HCT116 (cell line): ENCODE data around the gene DTNB. TPM values are rescaled to one million over a fixed set of nuclear protein-coding genes. Genes with fewer than 3 reads are reported as not detected.

Experiments used
- ATAC-seq: fragments of 200-7000 bp; cut with Tn5 transposase; 2 replicates; pipeline ENCODE4 v1.9.1; 2020; ENCODE audit warnings: mild to moderate bottlenecking, moderate library complexity
- BruUV-seq: library from RNA; stranded (reverse); fragments of 400-500 nt; replicated peaks from 2 replicates; lab custom pipeline; 2021; lab: Mats Ljungman, UMichigan
- CTCF ChIA-PET: fragments of 300-600 bp; sonication (Branson Sonifier 250); formaldehyde crosslinking; loops from one replicate; lab custom pipeline; 2021; ENCODE audit warnings: antibody characterized with exemption; lab: Charles Lee
- POLR2A ChIA-PET: fragments of 300-600, 350-600 bp; sonication (Branson Sonifier 250); formaldehyde crosslinking; loops from one replicate; lab custom pipeline; 2021; ENCODE audit warnings: antibody characterized with exemption; lab: Charles Lee
- RAD21 ChIA-PET, 2 experiments: fragments of 300-600 bp; sonication (Branson Sonifier 250); formaldehyde crosslinking; loops; one replicate each; lab custom pipeline; 2023; ENCODE audit warnings: low total read pairs in 2 of 2; ENCODE audit not compliant: uncharacterized antibody in 2 of 2, unreplicated experiment in 2 of 2, low non-redundant PET in 1 of 2; lab: Charles Lee
- DNase-seq: peaks from one replicate; pipeline ENCODE4 v3.0.0-alpha.2; 2010; ENCODE audit warnings: low read depth, low spot score
- H2AFZ ChIP-seq: fragments of 200-600 bp; shearing (Covaris generic), sonication (generic); 2 replicates; pipeline ENCODE4 v1.6.1; 2017; ENCODE audit warnings: low read depth, mixed run types, mixed read lengths, antibody characterized with exemption, low read length; ENCODE audit not compliant: poor library complexity, severe bottlenecking
- H3K27ac ChIP-seq: 2 replicates; pipeline ENCODE4 v1.5.1; 2012; ENCODE audit warnings: low read depth, low read length
- H3K27me3 ChIP-seq: fragments of 200-600 bp; sonication (generic); 2 replicates; pipeline ENCODE4 v1.6.1; 2016; ENCODE audit warnings: mixed run types, low read length, mixed read lengths; ENCODE audit not compliant: insufficient read depth
- H3K36me3 ChIP-seq, 2 experiments: fragments of 200-500 bp in 1 of 2; fragments of 200-600 bp in 1 of 2; sonication (Bioruptor generic) in 1 of 2; sonication (generic) in 1 of 2; 2 replicates each; pipeline versions ENCODE4 v1.5.1 to v1.6.1; 2014 to 2016; ENCODE audit warnings: low read length in 2 of 2, inconsistent platforms in 1 of 2, mixed read lengths in 1 of 2, mixed run types in 1 of 2; ENCODE audit not compliant: insufficient read depth in 2 of 2, control insufficient read depth in 1 of 2
- H3K4me1 ChIP-seq, 2 experiments: fragments of 200-600 bp in 1 of 2; sonication (generic) in 1 of 2; 2 replicates each; pipeline versions ENCODE4 v1.5.1 to v1.6.1; 2012 to 2017; ENCODE audit warnings: low read length in 2 of 2, inconsistent platforms in 1 of 2, mild to moderate bottlenecking in 1 of 2, mixed read lengths in 1 of 2, mixed run types in 1 of 2, moderate library complexity in 1 of 2; ENCODE audit not compliant: insufficient read depth in 2 of 2, control insufficient read depth in 1 of 2
- H3K4me2 ChIP-seq: fragments of 200-600 bp; sonication (generic); 2 replicates; pipeline ENCODE4 v1.6.1; 2017; ENCODE audit warnings: mixed run types, low read length, mixed read lengths
- H3K4me3 ChIP-seq, 2 experiments: fragments of 200-600 bp in 1 of 2; sonication (generic) in 1 of 2; replicated peaks in 1 of 2; 2 replicates each; pipeline ENCODE4 v1.5.1; 2011 to 2016; ENCODE audit warnings: low read length in 2 of 2, control low read depth in 1 of 2, low read depth in 1 of 2, mild to moderate bottlenecking in 1 of 2, mixed read lengths in 1 of 2, mixed run types in 1 of 2
- H3K79me2 ChIP-seq: fragments of 200-600 bp; sonication (generic); 2 replicates; pipeline ENCODE4 v1.6.1; 2017; ENCODE audit warnings: mild to moderate bottlenecking, mixed run types, low read length, moderate library complexity, mixed read lengths; ENCODE audit not compliant: insufficient read depth
- H3K9ac ChIP-seq: fragments of 200-600 bp; sonication (generic); 2 replicates; pipeline ENCODE4 v1.6.1; 2016; ENCODE audit warnings: low read length, mixed read lengths
- H3K9me2 ChIP-seq: fragments of 200-600 bp; sonication (generic), shearing (Covaris generic); 2 replicates; pipeline ENCODE4 v1.6.1; 2017; ENCODE audit warnings: mixed run types, mild to moderate bottlenecking, moderate library complexity; ENCODE audit not compliant: insufficient read depth
- H3K9me3 ChIP-seq, 2 experiments: fragments of 200-500 bp in 1 of 2; fragments of 200-600 bp in 1 of 2; sonication (Bioruptor generic) in 1 of 2; sonication (generic) in 1 of 2; 2 replicates each; pipeline ENCODE4 v1.6.1; 2014 to 2017; ENCODE audit warnings: low read length in 2 of 2, mixed read lengths in 2 of 2, inconsistent platforms in 1 of 2, low read depth in 1 of 2, mild to moderate bottlenecking in 1 of 2, mixed run types in 1 of 2, moderate library complexity in 1 of 2; ENCODE audit not compliant: control insufficient read depth in 1 of 2, insufficient read depth in 1 of 2
- H4K20me1 ChIP-seq: fragments of 200-600 bp; sonication (generic), shearing (Covaris generic); 2 replicates; pipeline ENCODE4 v1.6.1; 2017; ENCODE audit warnings: mixed run types, mild to moderate bottlenecking, moderate library complexity; ENCODE audit not compliant: insufficient read depth
- CBX3 ChIP-seq: IDR thresholded peaks from 2 replicates; pipeline ENCODE4 v1.6.1; 2012; ENCODE audit warnings: low read depth
- CEBPB ChIP-seq: IDR thresholded peaks from 2 replicates; pipeline ENCODE4 v1.6.1; 2012; ENCODE audit warnings: low read depth
- ELF1 ChIP-seq: IDR thresholded peaks from 2 replicates; pipeline ENCODE4 v1.6.1; 2012; ENCODE audit warnings: low read depth, borderline replicate concordance
- EZH2 ChIP-seq: fragments of 200-600 bp; sonication (generic); IDR thresholded peaks from 2 replicates; pipeline ENCODE4 v1.6.1; 2017; ENCODE audit warnings: antibody characterized with exemption, mixed run types
- JUND ChIP-seq: IDR thresholded peaks from 2 replicates; pipeline ENCODE4 v1.6.1; 2012
- POLR2AphosphoS5 ChIP-seq: IDR thresholded peaks from 2 replicates; pipeline ENCODE4 v1.6.1; 2011; ENCODE audit warnings: mild to moderate bottlenecking, low read depth, low read length, moderate library complexity
- SP1 ChIP-seq: IDR thresholded peaks from 2 replicates; pipeline ENCODE4 v1.6.1; 2012; ENCODE audit warnings: low read depth
- TCF7L2 ChIP-seq: IDR thresholded peaks from 2 replicates; pipeline ENCODE4 v1.7.0; 2011; ENCODE audit warnings: borderline replicate concordance, inconsistent platforms; ENCODE audit not compliant: insufficient read depth, insufficient read length; ENCODE audit errors: extremely low read depth
- ZNF274 ChIP-seq: fragments of 200-500 bp; sonication (Bioruptor generic); IDR thresholded peaks from 2 replicates; pipeline ENCODE4 v1.6.1; 2014; ENCODE audit warnings: mild to moderate bottlenecking, low read depth, low read length, inconsistent platforms
- intact Hi-C: fragments of 100-400 bp; cut with micrococcal nuclease; formaldehyde crosslinking; loops from 2 replicates; pipeline ENCODE4 v1.10.0; 2022
- total RNA-seq: library from RNA; stranded (reverse); gene quantifications from one replicate; pipeline ENCODE4 v1.2.1, GENCODE V29; 2021; ENCODE audit not compliant: unreplicated experiment
- TF ChIP-seq, protein P1 (sequence below), 3 experiments: fragments of 200-600 bp in 1 of 3; sonication (generic) in 1 of 3; IDR thresholded peaks in 2 of 3; conservative IDR thresholded peaks in 1 of 3; 2 replicates each; pipeline ENCODE4 v1.5.1; 2012 to 2017; ENCODE audit warnings: low read depth in 2 of 3, low read length in 2 of 3, antibody characterized with exemption in 1 of 3, borderline replicate concordance in 1 of 3, control low read depth in 1 of 3, mild to moderate bottlenecking in 1 of 3, mixed read lengths in 1 of 3, mixed run types in 1 of 3, moderate library complexity in 1 of 3; ENCODE audit not compliant: insufficient read depth in 1 of 3
- TF ChIP-seq, protein P2 (sequence below): IDR thresholded peaks from 2 replicates; pipeline ENCODE4 v1.6.1; 2011; ENCODE audit warnings: mild to moderate bottlenecking, low read length, moderate library complexity; ENCODE audit not compliant: insufficient replicate concordance; ENCODE audit errors: extremely low read depth

DTNB gene
- total RNA-seq, 1 experiment from 2014 or later, result 30.2 TPM

DNA sequence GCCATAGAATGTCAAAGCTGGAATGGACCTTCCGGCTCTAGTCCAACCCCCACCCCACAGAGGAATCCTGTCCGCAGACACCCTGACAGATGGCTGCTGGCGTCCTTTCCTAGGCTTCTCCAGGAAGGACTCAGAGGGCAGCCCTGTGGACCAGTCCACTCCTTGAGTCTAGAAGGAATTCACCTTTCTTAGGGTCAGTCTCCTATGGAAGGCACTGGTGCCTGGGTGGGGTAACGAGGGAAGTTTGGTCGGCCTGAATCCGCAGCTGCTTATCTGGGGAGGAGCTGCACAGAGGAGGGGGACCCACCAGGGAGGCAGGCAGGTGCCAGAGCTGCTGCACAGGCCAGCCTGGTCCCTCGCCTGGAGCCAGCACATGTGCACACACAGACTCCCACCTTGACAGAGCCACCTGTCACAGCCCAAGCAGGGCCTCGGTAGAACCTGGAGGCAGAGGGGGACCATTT is 334.1 kb downstream of the DTNB start:
- no peak for DNase-seq
- Histone ChIP-seq H3K9me3 (no peaks in the 10 kb centered on the region), H3K9ac (no peak overlapping the region), H3K36me3 (no peaks in the 10 kb centered on the region), H3K9me2 (no peaks in the 10 kb centered on the region), H3K4me3 (no peak overlapping the region), H3K4me2 (no peak overlapping the region), H3K27me3 (no peaks in the 10 kb centered on the region), H4K20me1 (no peaks in the 10 kb centered on the region), H3K27ac (no peak overlapping the region), H3K4me1 (peaks cover 0 to 13% of the 10 kb centered on the region in 2 experiments; a peak in 2 of 4 replicates), H3K79me2 (0 out of 2 replicates have a peak, but pooled peaks cover 5% of the 10 kb centered on the region), H2AFZ (no peak overlapping the region)
- TF ChIP-seq ELF1 (no peak), EZH2 (no peak), TCF7L2 (no peak), SP1 (no peak), CBX3 (no peak)
- TF ChIP-seq, protein P1, sequence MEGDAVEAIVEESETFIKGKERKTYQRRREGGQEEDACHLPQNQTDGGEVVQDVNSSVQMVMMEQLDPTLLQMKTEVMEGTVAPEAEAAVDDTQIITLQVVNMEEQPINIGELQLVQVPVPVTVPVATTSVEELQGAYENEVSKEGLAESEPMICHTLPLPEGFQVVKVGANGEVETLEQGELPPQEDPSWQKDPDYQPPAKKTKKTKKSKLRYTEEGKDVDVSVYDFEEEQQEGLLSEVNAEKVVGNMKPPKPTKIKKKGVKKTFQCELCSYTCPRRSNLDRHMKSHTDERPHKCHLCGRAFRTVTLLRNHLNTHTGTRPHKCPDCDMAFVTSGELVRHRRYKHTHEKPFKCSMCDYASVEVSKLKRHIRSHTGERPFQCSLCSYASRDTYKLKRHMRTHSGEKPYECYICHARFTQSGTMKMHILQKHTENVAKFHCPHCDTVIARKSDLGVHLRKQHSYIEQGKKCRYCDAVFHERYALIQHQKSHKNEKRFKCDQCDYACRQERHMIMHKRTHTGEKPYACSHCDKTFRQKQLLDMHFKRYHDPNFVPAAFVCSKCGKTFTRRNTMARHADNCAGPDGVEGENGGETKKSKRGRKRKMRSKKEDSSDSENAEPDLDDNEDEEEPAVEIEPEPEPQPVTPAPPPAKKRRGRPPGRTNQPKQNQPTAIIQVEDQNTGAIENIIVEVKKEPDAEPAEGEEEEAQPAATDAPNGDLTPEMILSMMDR (IDR thresholded peaks at IDR 0.05 in 2 of 3, conservative IDR thresholded peaks at IDR 0.05 in 1 of 3; ENCODE audit: borderline replicate concordance in 1 of 3, insufficient read depth in 1 of 3, low read depth in 2 of 3, low read length in 2 of 3), result no peak
- POLR2A ChIA-PET, result no interaction called here
- BruUV-seq, result no TSS peak
- CTCF ChIA-PET, result no interaction called here
- ATAC-seq, result no peak
- RAD21 ChIA-PET, result no interaction called here
- intact Hi-C loops, result no loop called here

DNA sequence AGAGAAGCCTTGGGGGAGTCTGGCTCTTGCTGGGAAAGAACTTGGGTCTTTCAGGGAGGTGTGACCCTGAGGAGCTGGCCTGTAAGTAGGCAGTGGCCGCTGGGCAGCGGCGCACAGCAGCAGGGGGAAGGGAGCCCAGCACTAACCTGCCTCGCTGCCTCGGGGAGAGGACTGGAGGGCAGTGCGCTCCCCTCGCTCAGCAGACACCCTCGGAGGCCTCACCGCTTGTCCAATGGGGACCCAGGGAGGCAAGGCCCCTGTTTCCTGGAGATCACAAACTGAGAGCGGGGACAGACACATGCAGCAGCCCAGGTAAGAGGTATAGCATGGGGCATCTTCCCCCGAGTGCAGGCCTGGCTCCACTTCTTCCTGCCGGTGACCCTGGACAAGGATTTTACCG is 335.0 kb downstream of the DTNB start:
- CTCF ChIA-PET, result no interaction called here
- Histone ChIP-seq H4K20me1 (no peaks in the 10 kb centered on the region), H3K9me3 (no peaks in the 10 kb centered on the region), H3K27ac (no peak overlapping the region), H3K27me3 (no peaks in the 10 kb centered on the region)
- no peak for TF ChIP-seq ZNF274
- no peak for TF ChIP-seq JUND
- TF ChIP-seq, protein P2, sequence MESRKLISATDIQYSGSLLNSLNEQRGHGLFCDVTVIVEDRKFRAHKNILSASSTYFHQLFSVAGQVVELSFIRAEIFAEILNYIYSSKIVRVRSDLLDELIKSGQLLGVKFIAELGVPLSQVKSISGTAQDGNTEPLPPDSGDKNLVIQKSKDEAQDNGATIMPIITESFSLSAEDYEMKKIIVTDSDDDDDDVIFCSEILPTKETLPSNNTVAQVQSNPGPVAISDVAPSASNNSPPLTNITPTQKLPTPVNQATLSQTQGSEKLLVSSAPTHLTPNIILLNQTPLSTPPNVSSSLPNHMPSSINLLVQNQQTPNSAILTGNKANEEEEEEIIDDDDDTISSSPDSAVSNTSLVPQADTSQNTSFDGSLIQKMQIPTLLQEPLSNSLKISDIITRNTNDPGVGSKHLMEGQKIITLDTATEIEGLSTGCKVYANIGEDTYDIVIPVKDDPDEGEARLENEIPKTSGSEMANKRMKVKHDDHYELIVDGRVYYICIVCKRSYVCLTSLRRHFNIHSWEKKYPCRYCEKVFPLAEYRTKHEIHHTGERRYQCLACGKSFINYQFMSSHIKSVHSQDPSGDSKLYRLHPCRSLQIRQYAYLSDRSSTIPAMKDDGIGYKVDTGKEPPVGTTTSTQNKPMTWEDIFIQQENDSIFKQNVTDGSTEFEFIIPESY, result no peak
- no peak for TF ChIP-seq POLR2AphosphoS5
- TF ChIP-seq CEBPB, result no peak
- TF ChIP-seq TCF7L2, result no peak
- TF ChIP-seq, all 23 proteins: peak for 0
- Histone ChIP-seq H2AFZ (no peak overlapping the region), H3K4me1 (peaks cover 0 to 13% of the 10 kb centered on the region in 2 experiments; a peak in 2 of 4 replicates), H3K36me3 (no peaks in the 10 kb centered on the region), H3K9me2 (no peaks in the 10 kb centered on the region), H3K4me3 (no peak overlapping the region), H3K9ac (no peak overlapping the region), H3K79me2 (0 out of 2 replicates have a peak, but pooled peaks cover 5% of the 10 kb centered on the region), H3K4me2 (no peak overlapping the region)
- intact Hi-C loops, result no loop called here
- ATAC-seq, result no peak
- RAD21 ChIA-PET, result no interaction called here
- POLR2A ChIA-PET, result no interaction called here
- TSS peak; percentile 46 for BruUV-seq
- DNase-seq, result no peak
